ENCODE results near the gene ZPR1. TPM values are rescaled to one million over a fixed set of nuclear protein-coding genes. Genes with fewer than 3 reads are reported as not detected.
"Not testable (repeated sequence)": the region's sequence is repeated elsewhere in the genome, so short reads cannot be mapped to it uniquely, and the experiment has no call there.

Gene ZPR1
- total RNA-seq, 1 experiment from 2014 or later = 105 TPM

DNA sequence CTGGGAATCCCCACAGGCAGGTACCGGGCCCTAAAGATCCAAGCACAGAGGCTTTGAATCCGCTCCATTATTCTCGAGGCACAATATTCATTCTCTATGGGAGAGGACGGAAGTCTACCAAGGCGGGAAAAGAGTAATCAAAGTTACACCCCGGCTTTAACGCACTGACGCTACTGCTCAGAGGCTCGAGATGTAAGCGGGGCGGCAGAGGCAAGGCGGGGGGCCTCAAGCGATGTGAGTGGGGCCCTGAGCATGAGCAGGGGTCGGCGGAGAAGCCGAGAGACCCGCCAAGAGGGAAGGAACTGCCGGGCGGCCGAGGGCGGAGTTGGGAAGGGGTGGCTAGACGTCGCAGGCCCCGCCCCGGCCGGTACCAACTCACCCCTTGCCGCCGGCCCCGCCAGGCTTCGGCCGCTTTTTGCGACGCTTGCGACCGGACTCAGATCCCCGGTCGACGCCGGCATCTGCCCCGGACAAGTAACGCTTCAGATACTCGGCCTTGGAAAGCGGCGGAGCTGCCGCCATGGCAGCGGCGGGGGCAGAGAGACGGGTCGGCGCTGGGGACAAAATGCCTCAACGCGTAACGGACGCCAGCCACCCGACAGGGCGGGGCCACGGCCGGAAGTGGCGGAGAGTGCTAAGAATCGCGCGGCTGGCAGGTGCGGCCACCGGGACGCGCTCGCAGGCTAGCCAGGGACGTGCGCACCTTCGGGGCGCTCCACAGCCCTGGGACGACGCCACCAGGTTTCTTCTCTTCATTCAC, 15.2 kb downstream of the ZPR1 start, which contains the start of gene BUD13:
BUD13 (minus strand) TSS at position 545 of the 760 bp plus-strand sequence; CDS start at position 522, 23 bp downstream.
- BruUV-seq (replicated peaks) = no TSS peak

DNA sequence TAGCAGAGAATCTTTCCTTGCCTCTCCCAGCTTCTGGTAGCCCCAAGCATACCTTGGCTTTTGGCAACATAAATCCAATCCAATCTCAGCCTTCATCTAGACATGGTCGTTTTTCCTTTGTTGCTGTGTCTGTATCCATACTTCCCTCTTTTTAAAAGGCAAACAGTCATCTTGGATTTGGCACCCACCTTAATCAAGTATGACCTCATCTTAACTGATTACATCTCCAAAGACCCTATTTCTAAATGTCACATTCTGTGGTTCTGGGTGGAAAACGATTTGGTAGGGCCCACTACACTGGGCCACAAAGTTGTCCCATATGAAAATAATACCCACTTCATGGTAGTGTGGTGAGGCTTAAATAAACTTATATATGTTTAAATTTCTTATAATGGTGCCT, 15.9 kb downstream of the ZPR1 start:
- ChIA-PET CTCF (interaction anchor here (0.6 to 1.4 kb wide), 2 partner anchors 64 to 1792 kb away, joined by 3 to 6 read pairs; no protein-coding TSS in a partner anchor), POLR2A (interaction anchor here (0.7 to 5.8 kb wide), 9 partner anchors 8 to 373 kb away, joined by 3 to 59 read pairs (median 4); partner anchors contain the start of genes PAFAH1B2 and ZPR1)
- TSS peak; percentile 58 for BruUV-seq (replicated peaks)

More for the DNA sequence above, 15.2 kb downstream of the ZPR1 start, which contains the start of gene BUD13:
- intact Hi-C loops (cut with micrococcal nuclease) = loop anchor here (5.0 kb wide), 1 partner anchor 335 kb away; no protein-coding TSS in a partner anchor
- TF ChIP-seq, protein P1, sequence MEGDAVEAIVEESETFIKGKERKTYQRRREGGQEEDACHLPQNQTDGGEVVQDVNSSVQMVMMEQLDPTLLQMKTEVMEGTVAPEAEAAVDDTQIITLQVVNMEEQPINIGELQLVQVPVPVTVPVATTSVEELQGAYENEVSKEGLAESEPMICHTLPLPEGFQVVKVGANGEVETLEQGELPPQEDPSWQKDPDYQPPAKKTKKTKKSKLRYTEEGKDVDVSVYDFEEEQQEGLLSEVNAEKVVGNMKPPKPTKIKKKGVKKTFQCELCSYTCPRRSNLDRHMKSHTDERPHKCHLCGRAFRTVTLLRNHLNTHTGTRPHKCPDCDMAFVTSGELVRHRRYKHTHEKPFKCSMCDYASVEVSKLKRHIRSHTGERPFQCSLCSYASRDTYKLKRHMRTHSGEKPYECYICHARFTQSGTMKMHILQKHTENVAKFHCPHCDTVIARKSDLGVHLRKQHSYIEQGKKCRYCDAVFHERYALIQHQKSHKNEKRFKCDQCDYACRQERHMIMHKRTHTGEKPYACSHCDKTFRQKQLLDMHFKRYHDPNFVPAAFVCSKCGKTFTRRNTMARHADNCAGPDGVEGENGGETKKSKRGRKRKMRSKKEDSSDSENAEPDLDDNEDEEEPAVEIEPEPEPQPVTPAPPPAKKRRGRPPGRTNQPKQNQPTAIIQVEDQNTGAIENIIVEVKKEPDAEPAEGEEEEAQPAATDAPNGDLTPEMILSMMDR (IDR thresholded peaks at IDR 0.05; ENCODE audit: unreplicated experiment) = no peak
- ChIA-PET CTCF (interaction anchor here (1.0 to 1.4 kb wide), 3 partner anchors 8 to 63 kb away, joined by 3 to 6 read pairs (median 5); no protein-coding TSS in a partner anchor), POLR2A (interaction anchor here (0.7 to 5.8 kb wide), 11 partner anchors 8 to 407 kb away, joined by 3 to 59 read pairs (median 4); partner anchors contain the start of genes PAFAH1B2, SIK3 and ZPR1)
- Mint-ChIP-seq H3K27ac (ENCODE audit: low read depth, unreplicated experiment) (peak within 1 kb of the TSS; percentile 98), H3K4me1 (ENCODE audit: insufficient read depth, unreplicated experiment) (peaks cover 25% of the 10 kb centered on the region), H3K27me3 (ENCODE audit: insufficient read depth, unreplicated experiment) (no peaks in the 10 kb centered on the region), H3K36me3 (ENCODE audit: insufficient read depth, unreplicated experiment) (peaks cover 42% of the 10 kb centered on the region), H3K9me3 (ENCODE audit: unreplicated experiment) (no peaks in the 10 kb centered on the region), H3K4me3 (ENCODE audit: unreplicated experiment) (peak within 1 kb of the TSS; percentile 97)
- peak; percentile 86 for DNase-seq (ENCODE audit: unreplicated experiment)

DNA sequence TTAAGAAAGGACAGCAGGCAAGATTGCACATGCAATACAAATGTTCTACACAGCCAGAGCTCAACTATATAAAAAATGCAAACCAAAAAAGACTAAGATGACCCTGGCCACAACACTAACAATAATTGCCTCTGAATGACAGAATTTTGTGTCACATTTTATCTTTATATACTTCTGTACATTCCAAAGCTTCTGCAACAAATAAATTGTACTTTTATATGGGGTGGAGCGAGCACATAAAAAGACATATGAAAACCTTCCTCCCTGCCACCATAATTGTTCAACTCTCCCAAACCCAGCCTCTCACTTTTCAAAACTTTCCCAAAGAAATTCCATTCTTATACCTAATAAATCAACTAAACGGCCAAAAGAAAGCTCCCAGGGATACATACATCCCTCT, 25.7 kb downstream of the ZPR1 start:
- Mint-ChIP-seq H3K27ac (ENCODE audit: low read depth, unreplicated experiment) (no peak overlapping the region), H3K4me3 (ENCODE audit: unreplicated experiment) (no peak overlapping the region), H3K36me3 (ENCODE audit: insufficient read depth, unreplicated experiment) (peaks cover 63% of the 10 kb centered on the region), H3K27me3 (ENCODE audit: insufficient read depth, unreplicated experiment) (no peaks in the 10 kb centered on the region), H3K4me1 (ENCODE audit: insufficient read depth, unreplicated experiment) (no peaks in the 10 kb centered on the region), H3K9me3 (ENCODE audit: unreplicated experiment) (no peaks in the 10 kb centered on the region)
- DNase-seq (ENCODE audit: unreplicated experiment) = no peak
- ChIA-PET POLR2A (interaction anchor here (0.6 to 1.3 kb wide), 2 partner anchors 10 to 19 kb away, joined by 3 read pairs; no protein-coding TSS in a partner anchor), CTCF (interaction anchor here (1.1 kb wide), 1 partner anchor 28 kb away, joined by 3 read pairs; no protein-coding TSS in a partner anchor)
- TF ChIP-seq, protein P1 (IDR thresholded peaks at IDR 0.05; ENCODE audit: unreplicated experiment) = no peak
- BruUV-seq (replicated peaks) = no TSS peak
- intact Hi-C loops (cut with micrococcal nuclease) = no loop called here

More for the DNA sequence above, 15.9 kb downstream of the ZPR1 start:
- Mint-ChIP-seq H3K4me3 (ENCODE audit: unreplicated experiment) (peak overlapping the region; percentile 97), H3K27ac (ENCODE audit: low read depth, unreplicated experiment) (peak overlapping the region; percentile 98), H3K9me3 (ENCODE audit: unreplicated experiment) (no peaks in the 10 kb centered on the region), H3K27me3 (ENCODE audit: insufficient read depth, unreplicated experiment) (no peaks in the 10 kb centered on the region), H3K4me1 (ENCODE audit: insufficient read depth, unreplicated experiment) (peaks cover 25% of the 10 kb centered on the region), H3K36me3 (ENCODE audit: insufficient read depth, unreplicated experiment) (peaks cover 42% of the 10 kb centered on the region)
- intact Hi-C loops (cut with micrococcal nuclease) = loop anchor here (5.0 kb wide), 1 partner anchor 335 kb away; no protein-coding TSS in a partner anchor
- TF ChIP-seq, protein P1 (IDR thresholded peaks at IDR 0.05; ENCODE audit: unreplicated experiment) = no peak
- DNase-seq (ENCODE audit: unreplicated experiment) = no peak

DNA sequence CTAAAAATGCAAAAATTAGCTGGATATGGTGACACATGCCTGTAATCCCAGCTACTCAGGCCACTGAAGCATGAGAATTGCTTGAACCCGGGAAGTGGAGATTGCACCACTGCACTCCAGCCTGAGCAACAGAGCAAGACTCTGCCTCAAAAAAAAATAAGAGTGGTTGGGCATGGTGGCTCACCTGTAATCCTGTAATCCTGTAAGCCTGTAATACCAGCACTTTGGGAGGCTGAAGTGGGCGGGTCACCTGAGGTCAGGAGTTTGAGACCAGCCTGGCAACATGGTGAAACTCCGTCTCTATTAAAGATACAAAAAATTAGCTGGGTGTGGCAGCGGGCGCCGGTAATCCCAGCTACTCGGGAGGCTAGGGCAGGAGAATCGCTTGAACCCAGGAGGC, 31.8 kb downstream of the ZPR1 start:
- CTCF ChIA-PET = interaction anchor here (1.9 kb wide), 2 partner anchors 13 to 23 kb away, joined by 9 read pairs; no protein-coding TSS in a partner anchor
- H3K27ac Mint-ChIP-seq (ENCODE audit: low read depth, unreplicated experiment); H3K4me3 Mint-ChIP-seq (ENCODE audit: unreplicated experiment); DNase-seq (ENCODE audit: unreplicated experiment); H3K4me1 Mint-ChIP-seq (ENCODE audit: insufficient read depth, unreplicated experiment); H3K9me3 Mint-ChIP-seq (ENCODE audit: unreplicated experiment); POLR2A ChIA-PET; intact Hi-C loops (cut with micrococcal nuclease); H3K27me3 Mint-ChIP-seq (ENCODE audit: insufficient read depth, unreplicated experiment); BruUV-seq (replicated peaks): not testable (repeated sequence)
- H3K36me3 Mint-ChIP-seq (ENCODE audit: insufficient read depth, unreplicated experiment) = peaks cover 70% of the 10 kb centered on the region
